ENCODE measurements around the gene CSF3. TPM values are rescaled to one million over a fixed set of nuclear protein-coding genes. Genes with fewer than 3 reads are reported as not detected.

CSF3 gene, protein sequence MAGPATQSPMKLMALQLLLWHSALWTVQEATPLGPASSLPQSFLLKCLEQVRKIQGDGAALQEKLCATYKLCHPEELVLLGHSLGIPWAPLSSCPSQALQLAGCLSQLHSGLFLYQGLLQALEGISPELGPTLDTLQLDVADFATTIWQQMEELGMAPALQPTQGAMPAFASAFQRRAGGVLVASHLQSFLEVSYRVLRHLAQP
- polyA plus RNA-seq (2012; ENCODE audit: insufficient read depth, insufficient read length), result not detected

DNA sequence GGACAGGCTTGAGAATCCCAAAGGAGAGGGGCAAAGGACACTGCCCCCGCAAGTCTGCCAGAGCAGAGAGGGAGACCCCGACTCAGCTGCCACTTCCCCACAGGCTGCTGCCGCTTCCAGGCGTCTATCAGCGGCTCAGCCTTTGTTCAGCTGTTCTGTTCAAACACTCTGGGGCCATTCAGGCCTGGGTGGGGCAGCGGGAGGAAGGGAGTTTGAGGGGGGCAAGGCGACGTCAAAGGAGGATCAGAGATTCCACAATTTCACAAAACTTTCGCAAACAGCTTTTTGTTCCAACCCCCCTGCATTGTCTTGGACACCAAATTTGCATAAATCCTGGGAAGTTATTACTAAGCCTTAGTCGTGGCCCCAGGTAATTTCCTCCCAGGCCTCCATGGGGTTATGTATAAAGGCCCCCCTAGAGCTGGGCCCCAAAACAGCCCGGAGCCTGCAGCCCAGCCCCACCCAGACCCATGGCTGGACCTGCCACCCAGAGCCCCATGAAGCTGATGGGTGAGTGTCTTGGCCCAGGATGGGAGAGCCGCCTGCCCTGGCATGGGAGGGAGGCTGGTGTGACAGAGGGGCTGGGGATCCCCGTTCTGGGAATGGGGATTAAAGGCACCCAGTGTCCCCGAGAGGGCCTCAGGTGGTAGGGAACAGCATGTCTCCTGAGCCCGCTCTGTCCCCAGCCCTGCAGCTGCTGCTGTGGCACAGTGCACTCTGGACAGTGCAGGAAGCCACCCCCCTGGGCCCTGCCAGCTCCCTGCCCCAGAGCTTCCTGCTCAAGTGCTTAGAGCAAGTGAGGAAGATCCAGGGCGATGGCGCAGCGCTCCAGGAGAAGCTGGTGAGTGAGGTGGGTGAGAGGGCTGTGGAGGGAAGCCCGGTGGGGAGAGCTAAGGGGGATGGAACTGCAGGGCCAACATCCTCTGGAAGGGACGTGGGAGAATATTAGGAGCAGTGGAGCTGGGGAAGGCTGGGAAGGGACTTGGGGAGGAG, at the start of gene CSF3:
Gene CSF3 (plus strand): TSS at position 436 of the 993 bp plus-strand sequence. CDS start 35 bp downstream, at position 471.
- no peak within 1 kb of the TSS for H3K4me3 ChIP-seq (ENCODE audit: low read length)
- no peak for DNase-seq (ENCODE audit: low read depth, low spot score)

DNA sequence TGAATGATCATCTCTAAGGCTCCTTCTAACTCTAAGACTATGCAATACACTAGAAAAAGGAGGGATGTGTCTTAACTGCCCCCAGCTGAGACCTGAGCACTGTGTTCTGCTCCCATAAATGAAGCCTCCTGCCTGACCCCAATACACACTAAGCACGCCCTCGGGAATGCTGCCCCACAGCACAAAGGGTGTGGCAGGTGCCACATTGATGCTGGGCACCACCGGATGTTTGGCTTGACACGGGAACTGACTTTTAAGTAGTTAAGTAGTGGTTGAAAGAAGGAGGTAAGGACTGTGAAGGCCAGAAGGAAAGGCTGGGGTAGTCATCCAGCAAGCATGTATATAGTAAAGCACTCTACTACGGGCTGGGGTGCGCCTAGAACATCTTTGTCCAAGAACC, 48.5 kb upstream of the CSF3 start:
- H3K4me3 ChIP-seq (ENCODE audit: low read length), result no peak overlapping the region
- DNase-seq (ENCODE audit: low read depth, low spot score), result no peak

DNA sequence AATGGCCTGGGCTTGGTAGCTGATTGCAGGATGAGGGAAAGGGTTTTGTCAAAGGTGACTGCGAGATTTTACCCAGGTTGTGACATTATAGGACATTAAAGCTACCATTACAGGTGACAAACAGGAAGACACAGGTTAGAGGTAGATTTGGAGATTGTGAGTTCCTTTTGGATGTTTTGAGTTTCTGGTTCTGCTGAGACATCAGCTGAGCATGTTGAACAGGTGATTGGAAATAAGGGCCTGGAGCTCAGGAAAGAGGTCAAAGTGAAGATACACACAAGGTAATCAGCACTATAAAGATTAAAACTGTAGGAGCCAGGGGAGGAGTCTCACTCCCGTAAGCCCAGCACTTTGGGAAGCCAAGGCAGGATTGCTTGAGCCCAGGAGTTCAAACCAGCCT, 46.5 kb upstream of the CSF3 start:
- DNase-seq (ENCODE audit: low read depth, low spot score), result no peak
- no peak overlapping the region for H3K4me3 ChIP-seq (ENCODE audit: low read length)

DNA sequence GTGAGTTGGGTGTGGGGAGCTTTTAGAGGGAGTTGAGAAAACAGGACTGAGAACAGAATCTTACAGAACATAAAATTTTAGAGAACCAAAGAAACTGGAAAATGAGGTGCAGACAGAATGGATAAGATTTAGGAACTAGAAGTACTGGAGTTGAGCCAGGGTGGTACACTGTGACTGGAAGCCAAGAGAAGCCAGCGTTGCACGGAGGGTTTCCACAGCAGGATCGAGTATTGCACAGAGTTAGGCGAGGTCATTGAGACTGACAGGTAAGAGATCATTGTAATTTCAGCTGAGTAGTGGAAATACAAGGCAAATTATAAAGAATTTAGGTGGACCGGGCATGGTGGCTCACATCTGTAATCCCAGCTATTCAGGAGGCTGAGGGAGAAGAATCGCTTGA, 45.9 kb upstream of the CSF3 start:
- no peak overlapping the region for H3K4me3 ChIP-seq (ENCODE audit: low read length)
- no peak for DNase-seq (ENCODE audit: low read depth, low spot score)

DNA sequence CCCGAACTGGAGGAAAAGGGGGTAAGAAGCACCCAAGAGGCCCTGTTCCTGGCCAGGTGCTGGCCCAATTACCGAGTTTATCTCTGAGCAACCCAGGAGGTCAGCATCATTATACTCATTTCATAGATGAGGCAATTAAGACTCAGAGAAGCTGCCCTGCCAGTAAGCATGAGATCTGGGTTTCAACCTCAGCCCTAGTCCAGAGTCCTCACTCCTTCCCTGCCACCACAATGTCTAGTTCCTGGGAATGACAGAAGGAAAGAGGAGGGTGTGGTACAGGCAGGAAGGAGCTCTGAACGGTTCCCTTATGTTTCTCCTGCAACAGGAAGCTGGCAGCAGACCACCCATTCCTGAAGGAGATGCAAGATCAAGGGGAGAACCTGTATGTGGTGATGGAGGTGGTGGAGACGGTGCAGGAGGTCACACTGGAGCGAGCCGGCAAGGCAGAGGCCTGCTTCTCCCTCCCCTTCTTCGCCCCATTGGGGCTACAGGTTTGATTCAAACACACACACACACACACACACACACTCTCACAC, 45.0 kb upstream of the CSF3 start:
- H3K4me3 ChIP-seq (ENCODE audit: low read length), result no peak overlapping the region
- no peak for DNase-seq (ENCODE audit: low read depth, low spot score)

DNA sequence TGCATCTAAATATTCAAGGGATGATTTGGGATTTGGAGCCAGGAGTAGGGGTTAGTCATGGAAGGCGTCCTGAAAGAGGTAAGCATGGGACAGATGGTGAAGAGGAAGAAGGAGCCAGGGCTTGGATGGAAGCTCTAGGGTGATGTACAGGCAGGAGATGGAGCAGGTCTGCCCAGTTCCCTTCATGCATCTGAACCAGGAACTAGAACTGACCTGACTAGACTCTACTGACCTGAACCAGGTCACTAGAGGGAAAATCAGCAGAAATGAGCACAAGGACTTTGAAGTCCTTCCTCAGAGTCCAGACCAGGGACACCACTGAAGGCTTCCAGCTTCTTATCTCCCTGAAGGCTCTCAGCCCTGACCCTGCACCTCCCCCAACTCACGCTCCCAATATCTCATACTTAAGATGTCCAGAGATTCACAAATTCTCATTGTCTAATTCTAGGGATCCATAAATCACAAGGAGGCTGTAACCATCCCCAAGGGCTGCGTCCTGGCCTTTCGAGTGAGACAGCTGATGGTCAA, 44.1 kb upstream of the CSF3 start:
- DNase-seq (ENCODE audit: low read depth, low spot score), result no peak
- H3K4me3 ChIP-seq (ENCODE audit: low read length), result no peak overlapping the region

DNA sequence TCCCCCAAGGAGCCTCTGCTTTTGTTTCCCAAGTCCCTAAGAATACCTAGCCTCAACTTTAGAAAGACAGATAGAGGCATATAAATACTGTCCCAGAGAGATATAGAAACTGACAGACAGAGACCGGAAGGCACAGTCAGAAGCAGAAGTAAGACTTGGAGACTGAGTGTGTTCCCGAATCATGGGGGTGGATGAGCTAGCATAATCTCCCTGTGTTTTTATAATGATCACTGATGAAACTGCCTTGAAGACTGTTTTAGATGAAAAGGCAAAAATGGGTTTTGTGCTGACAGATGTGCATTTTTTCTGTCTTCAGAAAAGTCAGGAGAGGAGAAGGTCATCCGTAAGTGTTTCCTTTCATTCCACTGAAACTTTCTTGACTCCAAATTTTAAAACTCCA, 43.0 kb upstream of the CSF3 start:
- DNase-seq (ENCODE audit: low read depth, low spot score), result no peak
- H3K4me3 ChIP-seq (ENCODE audit: low read length), result no peak overlapping the region

DNA sequence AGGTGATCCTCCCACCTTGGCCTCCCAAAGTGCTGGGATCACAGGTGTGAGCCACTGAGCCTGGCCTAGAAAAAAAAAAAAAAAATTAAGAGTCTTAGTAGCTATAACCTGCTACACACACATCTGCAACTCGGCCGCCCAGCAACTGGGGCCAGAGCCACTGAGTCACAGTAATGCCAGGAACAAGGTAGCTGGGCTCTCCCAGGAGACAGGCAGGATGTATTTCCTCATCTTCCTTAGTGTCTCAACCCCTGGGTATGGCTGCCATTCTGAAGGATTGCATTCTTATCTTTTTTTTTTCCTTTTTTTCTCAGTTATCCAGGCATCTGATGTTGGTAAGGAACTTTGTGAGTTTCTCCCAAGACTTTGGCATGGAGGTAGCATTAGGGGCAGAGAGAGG, 41.7 kb upstream of the CSF3 start:
- H3K4me3 ChIP-seq (ENCODE audit: low read length), result no peak overlapping the region
- DNase-seq (ENCODE audit: low read depth, low spot score), result no peak

DNA sequence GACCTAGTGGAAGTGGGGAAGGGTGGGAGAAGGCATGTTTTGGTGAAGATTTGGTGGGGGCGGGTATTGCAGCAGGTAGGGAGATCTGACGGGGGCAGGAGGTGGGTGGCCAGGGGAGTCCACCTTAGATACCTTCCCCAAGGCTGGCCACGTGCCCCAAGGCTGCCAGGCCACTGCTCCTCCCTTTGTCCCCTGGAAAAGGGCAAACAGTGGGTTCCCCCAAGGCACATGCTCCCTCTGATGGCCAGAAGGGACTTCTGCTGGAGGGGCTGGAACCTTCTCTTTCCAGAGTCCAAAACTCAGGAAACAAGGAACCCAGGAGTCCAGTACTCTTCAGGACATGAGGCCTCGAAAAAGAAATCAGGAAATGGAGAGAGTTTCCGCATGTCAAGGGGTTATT, 40.8 kb upstream of the CSF3 start:
- DNase-seq (ENCODE audit: low read depth, low spot score), result no peak
- H3K4me3 ChIP-seq (ENCODE audit: low read length), result no peak overlapping the region

DNA sequence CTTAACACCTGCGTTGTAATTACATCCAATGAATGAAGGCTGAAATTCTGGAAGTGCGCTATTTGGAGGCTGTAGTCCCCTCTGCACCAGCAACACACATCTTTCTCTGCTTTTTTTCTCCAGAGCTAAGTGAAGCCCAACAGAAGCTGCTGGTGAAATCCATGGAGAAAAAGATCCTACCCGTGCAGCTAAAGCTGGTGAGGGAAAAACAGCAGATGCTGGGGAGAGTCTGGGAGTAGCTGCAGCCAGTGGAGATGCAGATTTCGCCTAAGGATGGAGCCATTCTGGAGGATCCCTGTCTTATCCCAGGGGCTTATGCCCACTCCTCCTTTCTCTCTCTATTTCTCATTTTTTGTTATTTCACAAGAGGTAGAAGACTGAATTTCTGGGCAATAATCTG, 39.4 kb upstream of the CSF3 start:
- DNase-seq (ENCODE audit: low read depth, low spot score), result no peak

DNA sequence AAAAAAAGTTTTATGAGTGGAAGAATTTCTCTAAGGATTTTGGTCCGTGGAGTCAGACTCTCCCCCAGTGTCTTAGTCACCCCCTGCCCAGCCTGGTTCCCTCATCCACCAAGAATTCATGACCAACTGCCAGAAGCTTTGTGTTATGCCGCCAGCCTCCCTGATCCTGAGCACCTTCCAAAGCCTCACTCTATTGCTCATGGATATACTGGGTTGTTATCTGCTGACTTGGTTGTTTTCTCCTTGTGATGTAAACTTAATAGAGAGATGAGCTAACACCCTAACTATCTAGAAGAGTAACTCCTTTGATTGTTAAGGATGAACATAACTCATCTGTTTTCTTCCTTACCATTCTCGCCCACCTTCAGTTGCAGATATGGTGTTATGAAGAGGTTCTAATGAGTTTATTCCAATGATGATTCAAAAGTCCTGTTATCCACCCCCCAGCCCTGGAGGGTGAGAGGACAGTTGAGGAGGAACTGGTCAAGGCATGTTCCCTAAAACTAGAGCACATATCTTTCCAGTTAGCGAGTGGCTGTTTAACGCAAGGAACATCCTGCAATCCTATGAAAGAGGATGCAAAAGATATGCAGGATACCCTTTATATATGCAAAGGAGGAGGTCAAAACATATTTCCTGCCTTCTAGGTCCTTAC, 36.1 kb upstream of the CSF3 start:
- H3K4me3 ChIP-seq (ENCODE audit: low read length), result no peak overlapping the region; the same call in 1 of the 2 replicates
- DNase-seq (ENCODE audit: low read depth, low spot score), result no peak

More for the DNA sequence above, 39.4 kb upstream of the CSF3 start:
- H3K4me3 ChIP-seq (ENCODE audit: low read length), result no peak overlapping the region

DNA sequence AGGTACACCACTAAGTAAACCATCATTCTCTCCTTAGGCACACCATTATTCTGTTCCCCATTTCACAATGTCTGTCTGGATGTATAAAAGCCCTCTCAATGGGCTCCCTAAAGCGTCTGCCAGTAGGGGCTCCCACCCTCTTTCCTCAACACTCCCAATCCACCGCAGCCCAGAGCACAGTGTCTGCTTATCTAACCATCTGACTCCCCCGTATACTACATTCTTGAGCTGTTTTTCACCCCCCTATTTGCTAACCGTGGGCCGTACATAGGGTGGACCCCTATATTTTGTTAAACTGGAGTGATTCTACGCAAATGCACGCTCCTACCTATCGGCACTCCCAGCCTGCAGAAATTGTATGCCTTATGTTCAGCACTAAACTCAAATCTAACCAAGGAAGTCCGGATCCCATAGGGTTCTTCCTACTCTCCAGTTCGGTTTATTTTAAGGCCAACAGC, 35.3 kb upstream of the CSF3 start:
- H3K4me3 ChIP-seq (ENCODE audit: low read length), result peak overlapping the region; percentile 82
- DNase-seq (ENCODE audit: low read depth, low spot score), result peak; percentile 51

DNA sequence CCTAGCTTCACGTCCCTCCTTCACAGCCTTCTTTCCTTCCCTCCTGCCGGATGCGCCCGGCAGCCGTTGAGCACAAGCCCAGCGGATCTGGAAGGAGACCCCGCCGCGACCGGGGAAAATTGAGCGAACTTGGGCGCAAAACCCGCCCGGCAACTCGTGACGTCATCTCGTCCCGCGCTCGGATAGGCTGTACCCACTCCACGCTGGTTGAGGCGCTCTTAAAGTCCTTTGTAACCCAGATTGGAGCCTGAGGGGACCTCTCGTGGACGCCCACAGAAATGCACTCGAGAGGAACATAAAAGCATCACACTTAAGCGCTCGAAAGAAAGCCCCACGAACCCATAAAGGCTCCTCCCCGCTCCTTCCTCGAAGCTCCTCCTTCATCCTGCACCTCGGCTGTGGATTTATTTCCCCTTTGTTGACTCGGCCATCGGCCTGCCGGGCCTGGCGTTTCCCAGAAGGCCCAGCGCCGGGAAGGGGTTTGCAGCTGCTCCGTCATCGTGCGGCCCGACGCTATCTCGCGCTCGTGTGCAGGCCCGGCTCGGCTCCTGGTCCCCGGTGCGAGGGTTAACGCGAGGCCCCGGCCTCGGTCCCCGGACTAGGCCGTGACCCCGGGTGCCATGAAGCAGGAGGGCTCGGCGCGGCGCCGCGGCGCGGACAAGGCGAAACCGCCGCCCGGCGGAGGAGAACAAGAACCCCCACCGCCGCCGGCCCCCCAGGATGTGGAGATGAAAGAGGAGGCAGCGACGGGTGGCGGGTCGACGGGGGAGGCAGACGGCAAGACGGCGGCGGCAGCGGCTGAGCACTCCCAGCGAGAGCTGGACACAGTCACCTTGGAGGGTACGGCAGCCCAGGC, 34.7 kb upstream of the CSF3 start, which contains the start of gene PSMD3:
Gene PSMD3 (plus strand): TSS at position 457 of the 856 bp plus-strand sequence. CDS start 164 bp downstream, at position 621.
- peak within 1 kb of the TSS; percentile 100 for H3K4me3 ChIP-seq (ENCODE audit: low read length)
- DNase-seq (ENCODE audit: low read depth, low spot score), result peak; percentile 100

DNA sequence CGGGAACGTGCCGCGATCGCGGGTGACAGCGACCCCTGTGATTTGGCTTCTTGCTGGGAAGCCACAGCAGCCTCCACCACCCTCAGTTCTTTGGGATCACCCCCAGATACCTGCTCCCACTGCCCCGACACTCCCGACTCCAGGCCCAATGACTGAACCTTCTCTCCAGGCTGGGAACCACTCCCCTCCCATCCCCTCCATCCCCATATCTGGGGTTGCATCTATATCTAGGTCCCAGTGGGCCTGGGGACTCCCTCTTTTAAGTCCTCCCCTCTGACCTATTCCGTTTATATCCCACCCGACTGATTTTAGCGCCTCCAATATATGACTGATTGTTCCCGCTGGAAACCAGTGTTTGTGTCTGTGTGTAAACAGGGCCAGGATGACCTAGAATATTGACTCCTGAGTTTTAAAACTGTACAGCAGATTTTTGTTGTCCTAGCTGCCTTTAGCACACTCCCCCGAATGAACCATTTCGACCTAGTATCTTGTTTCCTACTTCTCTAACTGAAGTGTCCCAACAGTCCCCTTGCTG, 34.0 kb upstream of the CSF3 start:
- H3K4me3 ChIP-seq (ENCODE audit: low read length), result peak overlapping the region; percentile 100
- no peak for DNase-seq (ENCODE audit: low read depth, low spot score)

DNA sequence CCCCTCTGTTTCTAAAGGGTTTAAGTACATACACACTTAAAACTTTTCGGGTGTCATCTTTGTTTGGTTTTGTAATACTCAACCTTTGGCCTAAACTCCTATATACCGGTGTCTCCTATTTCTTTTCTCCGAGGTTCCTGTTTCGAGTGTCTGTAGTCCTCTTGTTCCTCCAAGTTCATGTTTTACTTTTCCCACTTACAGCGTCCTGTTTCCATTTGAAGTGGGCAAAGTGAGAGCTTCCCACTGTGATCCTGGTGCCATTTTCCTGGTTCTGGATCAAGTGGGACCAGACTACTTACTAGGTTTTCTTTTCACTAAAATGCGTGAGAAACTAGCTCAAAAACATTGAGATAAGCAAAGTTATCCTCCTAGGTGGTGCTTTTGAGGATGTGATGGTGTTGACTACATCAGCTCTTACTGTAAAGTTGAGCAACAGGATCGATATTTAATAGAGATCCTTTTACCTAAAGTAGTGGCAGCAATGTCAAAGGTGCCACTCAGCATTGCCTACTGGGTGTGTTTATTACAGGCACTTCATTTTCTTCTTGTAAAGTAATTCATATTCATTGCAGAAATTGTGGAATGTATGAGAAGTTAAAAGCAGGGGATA, 33.4 kb upstream of the CSF3 start:
- no peak for DNase-seq (ENCODE audit: low read depth, low spot score)
- peak overlapping the region; percentile 100 for H3K4me3 ChIP-seq (ENCODE audit: low read length)

DNA sequence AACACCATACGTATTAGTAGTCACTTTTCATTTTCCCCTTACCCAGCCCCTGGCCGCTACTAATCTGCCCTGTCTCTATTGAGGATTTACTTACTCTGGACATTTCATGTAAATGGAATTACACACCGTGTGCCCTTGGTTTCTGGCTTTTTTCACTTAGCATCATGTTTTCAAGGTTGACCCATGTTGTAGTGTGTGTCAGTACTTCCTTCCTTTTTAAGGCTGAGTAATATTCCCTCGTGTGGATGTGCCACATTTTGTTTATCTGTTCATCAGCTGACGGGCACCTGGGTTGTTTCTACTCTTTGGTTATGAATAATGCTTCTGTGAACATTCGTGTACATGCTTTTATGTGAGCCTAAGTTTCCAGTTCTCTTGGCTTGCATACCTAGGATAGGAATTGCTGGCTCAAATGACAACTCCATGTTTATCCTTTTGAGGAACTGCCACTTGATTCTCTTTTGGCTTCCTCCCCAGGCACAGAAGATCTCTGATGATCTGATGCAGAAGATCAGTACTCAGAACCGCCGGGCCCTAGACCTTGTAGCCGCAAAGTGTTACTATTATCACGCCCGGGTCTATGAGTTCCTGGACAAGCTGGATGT, 26.9 kb upstream of the CSF3 start:
- DNase-seq (ENCODE audit: low read depth, low spot score), result no peak
- no peak overlapping the region for H3K4me3 ChIP-seq (ENCODE audit: low read length)

DNA sequence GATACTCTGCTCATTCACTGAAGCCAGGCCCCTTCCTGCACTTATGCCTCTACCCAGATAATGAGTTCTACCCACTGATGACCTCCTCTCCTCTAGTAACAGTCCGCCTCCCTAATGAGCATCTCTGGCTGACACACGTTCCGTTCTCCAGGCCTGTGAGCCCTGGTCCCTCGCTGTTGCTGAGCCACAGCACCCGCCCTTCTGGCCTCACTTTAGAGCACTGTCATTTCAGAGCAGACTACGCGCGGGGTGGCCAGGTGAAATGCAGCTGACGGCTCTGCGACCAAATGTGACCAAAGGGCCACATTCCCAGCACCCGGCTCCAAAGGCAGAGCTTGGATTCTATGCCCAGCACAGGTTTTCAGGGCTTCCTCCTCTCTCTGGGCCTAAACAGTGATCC, 20.8 kb upstream of the CSF3 start:
- H3K4me3 ChIP-seq (ENCODE audit: low read length), result no peak overlapping the region
- DNase-seq (ENCODE audit: low read depth, low spot score), result no peak

All from Jurkat, Clone E6-1 (cell line).